Fibroblast of skin of right quadriceps (primary cell): Measurements from ENCODE around the gene GRIK1.

ENCODE experiments used
- DNase-seq: peaks from one replicate; pipeline ENCODE4 v3.0.0-alpha.2; 2013

The GRIK1 gene

GRCh38 chr21:29583424-29583924 is 356.3 kb downstream of the GRIK1 start:
- DNase-seq: peak; percentile 2

- no peak for DNase-seq
Measured at GRCh38 chr21:29582855-29583254, 356.9 kb downstream of the GRIK1 start.

- no peak for DNase-seq
Measured at GRCh38 chr21:29581393-29581792, 358.4 kb downstream of the GRIK1 start.

GRCh38 chr21:29580732-29581285 is 359.0 kb downstream of the GRIK1 start:
- DNase-seq: no peak

- no peak for DNase-seq
Measured at GRCh38 chr21:29578306-29578705, 361.5 kb downstream of the GRIK1 start.

GRCh38 chr21:29571949-29572348 is 367.8 kb downstream of the GRIK1 start:
- DNase-seq: no peak

- no peak for DNase-seq
Measured at GRCh38 chr21:29568020-29568697, 371.6 kb downstream of the GRIK1 start.

- no peak for DNase-seq
Measured at GRCh38 chr21:29557931-29558725, 381.7 kb downstream of the GRIK1 start.

- DNase-seq: no peak
Measured at GRCh38 chr21:29557200-29557599, 382.6 kb downstream of the GRIK1 start.

GRCh38 chr21:29555601-29556000 is 384.2 kb downstream of the GRIK1 start:
- DNase-seq: no peak

- DNase-seq: peak; percentile 3
Measured at GRCh38 chr21:29550205-29550604, 389.6 kb downstream of the GRIK1 start.

- DNase-seq: no peak
Measured at GRCh38 chr21:29549614-29550013, 390.2 kb downstream of the GRIK1 start.

GRCh38 chr21:29547998-29548397 is 391.8 kb downstream of the GRIK1 start:
- DNase-seq: no peak

GRCh38 chr21:29546071-29546470 is 393.7 kb downstream of the GRIK1 start:
- DNase-seq: peak; percentile 21

GRCh38 chr21:29540289-29540688 is 399.5 kb downstream of the GRIK1 start:
- no peak for DNase-seq

GRCh38 chr21:29538115-29538514 is 401.7 kb downstream of the GRIK1 start:
- peak; percentile 66 for DNase-seq

GRCh38 chr21:29534448-29534847 is 405.3 kb downstream of the GRIK1 start:
- DNase-seq: no peak

- no peak for DNase-seq
Measured at GRCh38 chr21:29529139-29529538, 410.7 kb downstream of the GRIK1 start.

GRCh38 chr21:29526545-29526944 is 413.3 kb downstream of the GRIK1 start:
- no peak for DNase-seq

GRCh38 chr21:29524055-29524454 is 415.7 kb downstream of the GRIK1 start:
- DNase-seq: no peak

- no peak for DNase-seq
Measured at GRCh38 chr21:29523646-29524045, 416.1 kb downstream of the GRIK1 start.

- no peak for DNase-seq
Measured at GRCh38 chr21:29521872-29522271, 417.9 kb downstream of the GRIK1 start.

- peak; percentile 71 for DNase-seq
Measured at GRCh38 chr21:29520171-29520570, 419.6 kb downstream of the GRIK1 start.
